Sigmoid colon (tissue), 4 donors: Measurements from ENCODE around the gene CUL4B.

Experiments
- CTCF ChIP-seq, 4 experiments: fragments of 450-650 bp in 3 of 4; fragments of 200-600 bp in 1 of 4; IDR thresholded peaks; one replicate each; pipeline ENCODE4 v1.5.1; 2016 to 2019; ENCODE audit warnings: antibody characterized with exemption in 4 of 4, mild to moderate bottlenecking in 3 of 4, moderate library complexity in 2 of 4
- EP300 ChIP-seq, 4 donors: sonication (generic); formaldehyde crosslinking; IDR thresholded peaks; one replicate each; pipeline ENCODE4 v1.6.1; 2017; ENCODE audit warnings: antibody characterized with exemption in 4 of 4

- TF ChIP-seq EP300 (IDR thresholded peaks at IDR 0.05): no peak
- TF ChIP-seq CTCF (IDR thresholded peaks at IDR 0.05): no peak
These were observed 958 bp downstream of the CUL4B start for GRCh38 chrX:120559804-120560203.
